Mesothelial cell of epicardium (in vitro differentiated cells): ENCODE results near the gene ZDHHC9. TPM values are rescaled to one million over a fixed set of nuclear protein-coding genes. Genes with fewer than 3 reads are reported as not detected.

Experiments
- DNase-seq, 2 experiments: peaks; one replicate each; pipeline ENCODE4 v3.0.0; 2021; ENCODE audit warnings: low spot score in 2 of 2; ENCODE audit not compliant: unreplicated experiment in 2 of 2
- H3K27ac Mint-ChIP-seq: 2 replicates; pipeline ENCODE4 v1.8.0; 2021; ENCODE audit warnings: mixed read lengths
- H3K27me3 Mint-ChIP-seq: 2 replicates; pipeline ENCODE4 v1.8.0; 2021; ENCODE audit warnings: low read depth, mixed read lengths
- H3K36me3 Mint-ChIP-seq: 2 replicates; pipeline ENCODE4 v1.8.0; 2021; ENCODE audit warnings: mixed read lengths
- H3K4me1 Mint-ChIP-seq: 2 replicates; pipeline ENCODE4 v1.8.0; 2021; ENCODE audit warnings: mixed read lengths
- H3K4me3 Mint-ChIP-seq: 2 replicates; pipeline ENCODE4 v1.8.0; 2021; ENCODE audit warnings: mild to moderate bottlenecking, moderate library complexity, mixed read lengths
- H3K9me3 Mint-ChIP-seq: 2 replicates; pipeline ENCODE4 v1.8.0; 2021; ENCODE audit warnings: mixed read lengths
- CTCF ChIP-seq: fragments of 200-600 bp; sonication (generic); IDR thresholded peaks from one replicate; pipeline ENCODE4 v1.5.0; 2021; ENCODE audit warnings: antibody characterized with exemption; ENCODE audit not compliant: unreplicated experiment
- total RNA-seq: library from RNA; stranded (reverse); gene quantifications from 3 replicates; pipeline ENCODE4 v1.2.1, GENCODE V29; 2021

ZDHHC9 gene
- total RNA-seq, 1 donor from 2014 or later: 30.2 TPM

DNA sequence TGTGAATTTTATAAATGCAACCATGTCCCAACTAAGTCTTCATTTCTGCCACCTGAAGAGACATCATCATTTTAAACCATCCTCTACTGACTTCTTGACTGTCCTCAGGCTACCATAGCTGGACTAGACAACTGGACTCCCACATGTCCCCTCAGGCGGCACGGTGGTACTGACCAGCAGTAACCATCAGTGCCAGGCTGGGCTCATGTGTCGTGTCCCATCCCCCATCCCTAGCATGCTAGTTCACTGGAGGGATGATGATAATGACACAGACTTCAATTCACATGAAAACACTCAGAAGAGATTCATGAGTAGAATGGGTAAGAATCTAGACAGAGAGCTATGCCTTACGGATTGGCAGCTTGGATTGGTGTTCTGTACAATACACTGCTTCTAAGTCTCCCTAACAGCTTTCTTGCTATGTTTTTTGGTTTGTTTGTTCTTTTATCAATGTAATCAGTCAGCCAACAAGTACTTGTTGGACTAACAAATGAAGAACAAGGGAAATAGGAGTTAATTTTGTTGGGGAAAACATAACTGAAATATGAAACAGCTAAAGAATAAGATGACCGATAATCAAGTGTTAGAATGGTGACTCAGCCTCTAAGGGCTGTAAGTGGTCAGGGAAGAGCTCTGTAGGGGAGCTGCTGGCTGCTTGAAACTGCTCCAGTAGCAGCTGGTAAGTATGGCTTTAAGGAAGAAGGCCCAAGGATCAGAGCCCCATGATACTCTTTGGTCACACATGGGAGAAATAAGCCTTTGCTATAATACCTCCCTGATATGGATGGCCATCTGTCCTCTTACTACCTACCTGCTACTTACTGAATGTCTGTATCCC, 10.3 kb downstream of the ZDHHC9 start:
- no peak for TF ChIP-seq CTCF

GRCh38 chrX:129831091-129831885, 12.4 kb downstream of the ZDHHC9 start:
- H3K27ac Mint-ChIP-seq: no peak overlapping the region
- no peak for DNase-seq
- TF ChIP-seq CTCF: no peak
- H3K36me3 Mint-ChIP-seq: peaks cover 13% of the 10 kb centered on the region
- H3K27me3 Mint-ChIP-seq: no peaks in the 10 kb centered on the region
- H3K9me3 Mint-ChIP-seq: peaks cover 17% of the 10 kb centered on the region
- no peaks in the 10 kb centered on the region for H3K4me1 Mint-ChIP-seq
- no peak overlapping the region for H3K4me3 Mint-ChIP-seq

More for the DNA sequence above, 10.3 kb downstream of the ZDHHC9 start:
- Mint-ChIP-seq H3K9me3 (peaks cover 22% of the 10 kb centered on the region), H3K27ac (no peak overlapping the region), H3K4me3 (no peak overlapping the region), H3K27me3 (no peaks in the 10 kb centered on the region), H3K4me1 (no peaks in the 10 kb centered on the region), H3K36me3 (peaks cover 10% of the 10 kb centered on the region)
- no peak for DNase-seq

DNA sequence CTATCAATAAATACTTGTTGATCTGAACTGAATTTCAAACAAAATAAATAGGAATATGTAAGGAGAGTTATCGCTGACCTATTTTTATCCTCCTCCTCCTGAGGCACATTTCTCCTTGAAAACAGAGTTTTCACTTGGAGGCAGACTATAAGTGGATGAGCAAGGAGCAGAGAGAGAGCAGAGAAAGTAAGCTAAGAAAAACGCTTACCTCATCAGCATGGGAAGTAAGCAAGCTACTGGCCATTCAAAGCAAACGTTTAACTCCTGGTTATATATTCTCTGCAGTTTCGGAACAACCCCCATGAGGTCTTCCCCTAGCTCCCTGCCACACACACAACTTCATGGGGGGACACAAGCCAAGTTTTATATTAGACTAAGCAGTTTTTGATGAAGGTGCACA, 13.2 kb downstream of the ZDHHC9 start:
- TF ChIP-seq CTCF: no peak
- H3K9me3 Mint-ChIP-seq: peaks cover 17% of the 10 kb centered on the region

GRCh38 chrX:129825746-129826505, 17.8 kb downstream of the ZDHHC9 start:
- Mint-ChIP-seq H3K4me1 (no peaks in the 10 kb centered on the region), H3K4me3 (no peak overlapping the region), H3K36me3 (peaks cover 29% of the 10 kb centered on the region), H3K9me3 (peaks cover 6% of the 10 kb centered on the region), H3K27ac (no peak overlapping the region), H3K27me3 (no peaks in the 10 kb centered on the region)
- DNase-seq: no peak
- TF ChIP-seq CTCF: no peak

More for the DNA sequence above, 13.2 kb downstream of the ZDHHC9 start:
- no peaks in the 10 kb centered on the region for H3K4me1 Mint-ChIP-seq
- no peak for DNase-seq
- no peak overlapping the region for H3K27ac Mint-ChIP-seq
- H3K27me3 Mint-ChIP-seq: no peaks in the 10 kb centered on the region
- no peak overlapping the region for H3K4me3 Mint-ChIP-seq
- H3K36me3 Mint-ChIP-seq: peaks cover 16% of the 10 kb centered on the region

DNA sequence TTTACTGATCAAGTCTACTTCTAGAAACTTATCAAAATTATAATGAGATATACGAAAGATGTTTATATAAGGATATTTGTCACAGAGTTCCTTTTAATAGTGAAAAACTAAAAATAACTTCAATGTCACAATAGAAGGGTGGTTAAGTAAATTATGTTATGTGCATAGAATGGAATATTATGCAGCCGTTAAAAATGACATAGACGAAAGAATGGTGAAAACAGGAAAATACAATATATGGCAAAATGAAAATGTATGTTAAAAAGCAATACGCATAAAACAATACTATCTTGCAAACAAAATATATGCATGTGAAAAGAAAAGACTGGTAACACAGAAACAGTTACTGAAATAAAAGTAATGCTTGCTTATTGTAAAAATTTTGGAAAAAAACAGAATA, 19.1 kb downstream of the ZDHHC9 start:
- no peak for DNase-seq
- peaks cover 30% of the 10 kb centered on the region for H3K36me3 Mint-ChIP-seq
- H3K9me3 Mint-ChIP-seq: peaks cover 8% of the 10 kb centered on the region
- TF ChIP-seq CTCF: no peak
- H3K27ac Mint-ChIP-seq: no peak overlapping the region
- no peak overlapping the region for H3K4me3 Mint-ChIP-seq
- no peaks in the 10 kb centered on the region for H3K27me3 Mint-ChIP-seq
- H3K4me1 Mint-ChIP-seq: no peaks in the 10 kb centered on the region
